Stimulated activated CD8-positive, alpha-beta memory T cell treated with anti-CD3 and anti-CD28 coated beads, Interleukin-15, amount 100 ng/mL, for 48 hours (primary cell): ENCODE measurements around the gene SLC25A43.
"Not testable (repeated sequence)": the region's sequence is repeated elsewhere in the genome, so short reads cannot be mapped to it uniquely, and the experiment has no call there.

Experiments
- DNase-seq, 2 donors: peaks; one replicate each; pipeline ENCODE4 v3.0.0-alpha.2; 2020; ENCODE audit warnings: low read depth in 2 of 2

The SLC25A43 gene

GRCh38 chrX:119398974-119399771, at the start of gene SLC25A43:
Gene SLC25A43, plus strand, starts transcription at chrX:119399336. Its CDS starts 68 bp downstream, at chrX:119399404.
- DNase-seq: no peak

GRCh38 chrX:119359618-119360382, 39.3 kb upstream of the SLC25A43 start:
- DNase-seq: no peak

- not testable (repeated sequence) for DNase-seq
Measured at GRCh38 chrX:119361451-119361850, 37.7 kb upstream of the SLC25A43 start.

GRCh38 chrX:119362074-119362473, 37.1 kb upstream of the SLC25A43 start:
- not testable (repeated sequence) for DNase-seq

GRCh38 chrX:119363391-119363790, 35.7 kb upstream of the SLC25A43 start:
- DNase-seq: no peak

GRCh38 chrX:119371861-119372260, 27.3 kb upstream of the SLC25A43 start:
- DNase-seq: not testable (repeated sequence)

- DNase-seq: no peak
Measured at GRCh38 chrX:119374736-119375135, 24.4 kb upstream of the SLC25A43 start.

GRCh38 chrX:119375561-119375960, 23.6 kb upstream of the SLC25A43 start:
- no peak for DNase-seq

GRCh38 chrX:119376312-119376711, 22.8 kb upstream of the SLC25A43 start:
- DNase-seq: no peak

- no peak for DNase-seq
Measured at GRCh38 chrX:119381349-119381944, 17.7 kb upstream of the SLC25A43 start.

GRCh38 chrX:119382606-119383005, 16.5 kb upstream of the SLC25A43 start:
- DNase-seq: no peak

GRCh38 chrX:119386685-119387084, 12.5 kb upstream of the SLC25A43 start:
- DNase-seq: not testable (repeated sequence)

- DNase-seq: not testable (repeated sequence)
Measured at GRCh38 chrX:119387426-119387825, 11.7 kb upstream of the SLC25A43 start.

GRCh38 chrX:119389214-119389613, 9.9 kb upstream of the SLC25A43 start:
- DNase-seq: no peak

GRCh38 chrX:119389871-119390501, 9.2 kb upstream of the SLC25A43 start:
- DNase-seq: no peak

- DNase-seq: no peak
Measured at GRCh38 chrX:119391279-119391678, 7.9 kb upstream of the SLC25A43 start.

- no peak for DNase-seq
Measured at GRCh38 chrX:119393144-119393543, 6.0 kb upstream of the SLC25A43 start.

- no peak for DNase-seq
Measured at GRCh38 chrX:119398587-119398973, 556 bp upstream of the SLC25A43 start.

- no peak for DNase-seq
Measured at GRCh38 chrX:119399772-119400101, 601 bp downstream of the SLC25A43 start.

GRCh38 chrX:119401569-119401968, 2.4 kb downstream of the SLC25A43 start:
- no peak for DNase-seq

GRCh38 chrX:119402588-119402987, 3.5 kb downstream of the SLC25A43 start:
- DNase-seq: no peak

- DNase-seq: no peak
Measured at GRCh38 chrX:119406776-119407175, 7.6 kb downstream of the SLC25A43 start.
